ENCODE measurements around the gene COL12A1. TPM values are rescaled to one million over a fixed set of nuclear protein-coding genes. Genes with fewer than 3 reads are reported as not detected.

Gene COL12A1
- total and polyA plus RNA-seq, 8 donors, result 1.2 to 19.3 (median 3.5) TPM

DNA sequence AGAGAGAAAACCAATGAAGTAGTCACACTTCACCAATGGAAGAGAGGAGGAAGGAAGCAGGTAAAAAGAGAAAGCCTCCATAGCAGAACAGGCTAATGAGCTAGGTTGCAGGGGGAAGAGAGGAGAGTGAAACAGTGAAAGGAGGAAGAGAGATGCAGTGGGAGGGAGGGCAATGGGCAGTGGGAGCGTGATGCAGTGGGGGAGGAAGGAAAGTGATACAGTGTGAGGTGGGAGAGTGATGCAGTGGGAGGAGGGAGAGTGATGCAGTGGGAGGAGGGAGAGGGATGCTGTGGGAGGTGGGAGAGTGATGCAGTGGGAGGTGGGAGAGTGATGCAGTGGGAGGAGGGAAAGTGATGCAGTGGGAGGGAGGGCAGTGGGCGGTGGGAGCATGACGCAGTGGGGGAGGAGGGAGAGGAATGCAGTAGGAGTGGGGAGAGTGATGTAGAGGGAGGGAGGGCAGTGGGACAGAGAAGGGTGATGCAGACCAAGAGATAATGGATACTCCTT, 29.7 kb downstream of the COL12A1 start:
- no peaks in the 10 kb centered on the region for H3K36me3 ChIP-seq
- WGBS, 2 donors, result 82 to 83% methylated on average over 3 of the region's 3 CpGs
- TF ChIP-seq, protein P1, sequence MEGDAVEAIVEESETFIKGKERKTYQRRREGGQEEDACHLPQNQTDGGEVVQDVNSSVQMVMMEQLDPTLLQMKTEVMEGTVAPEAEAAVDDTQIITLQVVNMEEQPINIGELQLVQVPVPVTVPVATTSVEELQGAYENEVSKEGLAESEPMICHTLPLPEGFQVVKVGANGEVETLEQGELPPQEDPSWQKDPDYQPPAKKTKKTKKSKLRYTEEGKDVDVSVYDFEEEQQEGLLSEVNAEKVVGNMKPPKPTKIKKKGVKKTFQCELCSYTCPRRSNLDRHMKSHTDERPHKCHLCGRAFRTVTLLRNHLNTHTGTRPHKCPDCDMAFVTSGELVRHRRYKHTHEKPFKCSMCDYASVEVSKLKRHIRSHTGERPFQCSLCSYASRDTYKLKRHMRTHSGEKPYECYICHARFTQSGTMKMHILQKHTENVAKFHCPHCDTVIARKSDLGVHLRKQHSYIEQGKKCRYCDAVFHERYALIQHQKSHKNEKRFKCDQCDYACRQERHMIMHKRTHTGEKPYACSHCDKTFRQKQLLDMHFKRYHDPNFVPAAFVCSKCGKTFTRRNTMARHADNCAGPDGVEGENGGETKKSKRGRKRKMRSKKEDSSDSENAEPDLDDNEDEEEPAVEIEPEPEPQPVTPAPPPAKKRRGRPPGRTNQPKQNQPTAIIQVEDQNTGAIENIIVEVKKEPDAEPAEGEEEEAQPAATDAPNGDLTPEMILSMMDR (IDR thresholded peaks at IDR 0.05), result no peak
- FAIRE-seq, result no peak
- H3K4me1 ChIP-seq, result peaks cover 0 to 4% (median 0%) of the 10 kb centered on the region in 3 donors
- DNase-seq, result no peak
- no peaks in the 10 kb centered on the region for H3K27me3 ChIP-seq
- no peak overlapping the region for H3K4me3 ChIP-seq
- ATAC-seq, result no peak
- intact Hi-C loops (cut with DNase I), result no loop called here
- H3K9me3 ChIP-seq, result no peaks in the 10 kb centered on the region
- no peak overlapping the region for H3K27ac ChIP-seq

DNA sequence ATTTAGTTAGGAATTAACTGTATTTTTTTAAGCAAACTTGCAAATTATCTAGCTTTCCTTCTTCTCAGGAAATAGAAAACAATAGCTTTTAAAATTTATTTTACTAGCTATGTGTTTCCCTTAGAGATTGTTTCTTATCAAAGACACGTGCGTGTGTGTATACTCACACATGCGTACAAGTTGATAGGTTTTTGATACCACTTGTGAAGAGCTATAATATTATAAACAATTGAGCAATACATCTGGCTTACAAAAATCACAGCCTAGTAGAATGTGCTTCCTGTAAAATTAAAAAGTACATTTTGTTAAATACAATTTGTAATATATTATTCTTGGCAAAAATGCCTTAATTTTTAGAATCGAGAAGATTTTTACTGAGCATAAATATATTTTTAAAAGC, 33.9 kb downstream of the COL12A1 start:
- Histone ChIP-seq H3K27me3 (no peaks in the 10 kb centered on the region), H3K36me3 (no peaks in the 10 kb centered on the region), H3K9me3 (no peaks in the 10 kb centered on the region), H3K4me3 (no peak overlapping the region), H3K27ac (no peak overlapping the region), H3K4me1 (peaks cover 0 to 4% (median 0%) of the 10 kb centered on the region in 3 donors)
- TF ChIP-seq, protein P1 (IDR thresholded peaks at IDR 0.05), result no peak
- intact Hi-C loops (cut with DNase I), result no loop called here
- ATAC-seq, result no peak
- no peak for FAIRE-seq
- DNase-seq, result no peak
- WGBS, 2 donors, result 39 to 57% methylated on average over 4 of the region's 4 CpGs

DNA sequence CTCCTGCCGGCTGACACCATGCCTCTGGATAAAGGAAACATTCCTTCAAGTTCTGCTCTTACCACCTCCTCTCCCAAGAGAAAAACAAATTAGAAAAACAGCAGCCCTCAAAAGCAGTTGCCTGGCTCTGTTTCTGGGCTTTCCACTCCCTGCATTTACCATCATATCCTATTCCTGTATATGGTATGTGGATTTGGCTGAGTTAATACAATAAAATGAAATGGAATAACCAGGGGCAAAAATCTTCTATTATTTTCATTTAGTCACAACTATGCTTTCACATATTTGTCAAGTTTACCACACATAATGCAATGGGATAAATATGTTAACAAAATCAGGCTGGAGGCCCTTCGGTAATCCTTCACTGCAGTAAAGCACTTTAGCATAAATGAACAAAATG, 34.3 kb downstream of the COL12A1 start:
- no peak overlapping the region for H3K4me3 ChIP-seq
- no peak for FAIRE-seq
- intact Hi-C loops (cut with DNase I), result no loop called here
- 79 to 85% methylated on average over 2 of the region's 2 CpGs for WGBS, 2 donors
- peaks cover 0 to 4% (median 0%) of the 10 kb centered on the region in 3 donors for H3K4me1 ChIP-seq
- H3K27ac ChIP-seq, result no peak overlapping the region
- no peak for DNase-seq
- TF ChIP-seq, protein P1 (IDR thresholded peaks at IDR 0.05), result no peak
- H3K27me3 ChIP-seq, result no peaks in the 10 kb centered on the region
- no peaks in the 10 kb centered on the region for H3K9me3 ChIP-seq
- H3K36me3 ChIP-seq, result no peaks in the 10 kb centered on the region
- no peak for ATAC-seq

DNA sequence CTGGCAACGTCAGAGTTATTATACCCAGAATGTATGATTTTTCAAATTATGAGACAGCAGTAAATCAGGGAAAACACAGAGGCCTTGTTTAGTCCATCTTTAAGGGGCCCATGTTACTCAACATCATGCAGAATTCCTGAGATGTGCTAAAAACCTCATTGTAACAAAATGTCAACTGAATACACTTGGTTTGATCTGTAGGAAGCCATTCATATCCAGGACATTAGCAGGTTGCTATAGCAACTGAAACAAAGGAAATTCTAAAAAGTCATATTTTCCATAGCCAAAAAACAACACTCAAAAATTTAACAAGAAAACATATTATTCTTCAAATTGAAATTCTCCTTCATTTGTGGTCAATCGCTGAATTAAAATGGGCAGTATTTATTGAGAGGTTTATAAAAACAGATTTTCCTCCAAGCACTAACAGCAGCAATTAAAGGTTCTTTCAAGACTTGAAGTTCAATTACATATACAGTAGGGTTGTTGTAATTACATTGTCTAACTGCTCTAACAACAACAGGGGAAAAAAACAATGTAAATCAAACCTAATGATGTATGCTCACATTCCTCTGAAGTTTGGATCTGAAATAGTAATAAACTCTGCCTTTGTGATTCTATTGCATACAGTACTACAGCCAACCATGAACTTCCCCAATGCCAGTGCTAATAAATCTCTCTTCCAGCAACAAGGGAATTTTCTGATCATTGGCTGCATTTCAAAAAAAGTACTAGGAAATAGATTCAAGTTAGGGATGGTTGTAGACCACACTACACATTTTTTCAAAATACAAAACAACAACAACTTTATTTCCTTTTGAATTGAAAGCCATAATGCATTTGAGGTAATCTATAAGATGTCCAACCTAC, 34.9 kb downstream of the COL12A1 start:
- ATAC-seq, result no peak
- Histone ChIP-seq H3K4me3 (no peak overlapping the region), H3K36me3 (no peaks in the 10 kb centered on the region), H3K9me3 (no peaks in the 10 kb centered on the region), H3K27ac (no peak overlapping the region), H3K27me3 (no peaks in the 10 kb centered on the region), H3K4me1 (peaks cover 0 to 4% (median 0%) of the 10 kb centered on the region in 3 donors)
- 57 to 63% methylated on average over 2 of the region's 2 CpGs for WGBS, 2 donors
- no peak for FAIRE-seq
- intact Hi-C loops (cut with DNase I), result no loop called here
- TF ChIP-seq, protein P1 (IDR thresholded peaks at IDR 0.05), result no peak
- no peak for DNase-seq
